UCSD-AML1 (cell line): ENCODE measurements around the gene COX17.
A peak's percentile ranks its signal among the peaks of the same experiment; 100 is the strongest.
"Not testable (repeated sequence)": the region's sequence is repeated elsewhere in the genome, so short reads cannot be mapped to it uniquely, and the experiment has no call there.

Experiments used
- DNase-seq: peaks from one replicate; lab custom pipeline; 2025; ENCODE audit not compliant: unreplicated experiment; lab: John Stamatoyannopoulos, UW

The COX17 gene, protein sequence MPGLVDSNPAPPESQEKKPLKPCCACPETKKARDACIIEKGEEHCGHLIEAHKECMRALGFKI

DNA sequence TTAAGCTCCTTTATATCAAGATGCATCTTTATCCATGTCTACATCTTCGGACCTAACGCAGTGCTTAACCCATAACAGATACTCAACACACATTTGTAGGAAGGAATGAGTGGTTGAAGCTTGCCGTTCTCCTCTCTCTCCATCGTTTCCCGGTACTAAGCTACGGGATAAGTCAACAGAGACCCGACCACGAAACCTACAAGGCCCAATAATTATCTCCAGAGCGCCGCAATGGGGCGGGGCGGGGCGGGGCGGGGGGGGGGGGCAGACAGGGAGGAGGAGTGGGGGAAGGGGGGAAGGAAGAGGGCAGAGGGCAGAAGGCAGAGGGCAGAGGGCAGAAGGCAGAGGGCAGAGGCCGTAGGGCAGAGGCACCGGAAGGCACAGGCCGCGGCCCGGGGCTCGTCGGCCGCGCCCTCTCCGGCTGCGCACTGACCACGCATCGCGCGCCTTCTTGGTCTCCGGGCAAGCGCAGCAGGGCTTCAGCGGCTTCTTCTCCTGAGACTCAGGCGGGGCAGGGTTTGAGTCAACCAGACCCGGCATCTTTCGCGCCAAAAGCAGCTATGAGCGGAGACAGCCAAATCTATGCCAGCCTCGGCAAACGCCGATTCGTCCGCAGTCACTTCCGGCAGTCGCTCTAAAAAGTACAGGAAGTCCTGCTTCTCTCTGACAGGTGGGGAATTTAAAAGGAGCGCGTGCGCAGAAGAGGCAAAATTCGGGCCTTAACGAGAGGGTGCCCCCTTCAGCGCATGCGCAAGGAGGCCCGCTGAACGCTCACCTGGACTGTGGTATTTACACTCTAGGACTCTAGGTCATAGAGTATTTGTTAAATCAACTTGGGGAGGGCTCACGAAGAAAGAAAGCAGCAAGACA lies at the start of gene COX17:
Gene COX17, minus strand, starts transcription at position 636 of the 870 bp plus-strand sequence. Its CDS starts 96 bp downstream, at position 540.
- peak; percentile 89 for DNase-seq

DNA sequence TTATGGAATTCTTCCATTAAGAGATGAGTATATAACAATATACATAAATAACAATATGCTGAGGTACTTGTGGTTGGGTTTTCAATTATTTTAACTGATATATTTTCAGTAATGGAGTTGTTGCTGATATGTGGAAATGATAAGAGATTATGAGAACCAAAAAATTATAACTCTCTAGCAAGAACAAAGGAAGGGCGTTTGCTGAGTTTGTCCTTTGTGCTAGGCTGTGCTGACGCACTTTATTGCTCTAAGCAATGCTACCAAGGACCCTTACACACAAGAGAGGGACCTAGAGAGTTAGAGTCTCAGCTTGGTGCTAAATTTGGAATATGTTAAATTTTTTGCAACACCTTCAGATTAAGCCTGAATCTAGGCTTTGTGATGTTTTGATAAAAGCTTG lies 49.7 kb upstream of the COX17 start:
- no peak for DNase-seq

DNA sequence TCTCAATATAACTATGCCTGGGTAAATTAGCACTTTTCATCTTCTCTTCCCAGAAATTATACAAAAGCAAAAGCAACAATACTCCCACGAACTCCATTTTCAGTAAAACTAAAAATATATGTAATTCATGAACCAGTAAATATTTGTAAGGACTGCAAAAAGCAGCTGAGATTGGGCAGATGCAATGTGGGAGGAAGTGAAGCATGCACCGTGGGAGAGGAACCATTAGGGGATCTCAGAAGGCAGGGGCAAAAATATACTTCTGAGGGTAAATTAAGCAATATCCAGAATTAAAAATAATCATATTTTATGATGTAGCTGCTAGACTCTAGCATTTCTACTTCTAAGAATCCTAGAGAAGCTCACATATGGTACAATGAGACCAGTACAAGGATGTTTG lies 45.8 kb upstream of the COX17 start:
- no peak for DNase-seq

DNA sequence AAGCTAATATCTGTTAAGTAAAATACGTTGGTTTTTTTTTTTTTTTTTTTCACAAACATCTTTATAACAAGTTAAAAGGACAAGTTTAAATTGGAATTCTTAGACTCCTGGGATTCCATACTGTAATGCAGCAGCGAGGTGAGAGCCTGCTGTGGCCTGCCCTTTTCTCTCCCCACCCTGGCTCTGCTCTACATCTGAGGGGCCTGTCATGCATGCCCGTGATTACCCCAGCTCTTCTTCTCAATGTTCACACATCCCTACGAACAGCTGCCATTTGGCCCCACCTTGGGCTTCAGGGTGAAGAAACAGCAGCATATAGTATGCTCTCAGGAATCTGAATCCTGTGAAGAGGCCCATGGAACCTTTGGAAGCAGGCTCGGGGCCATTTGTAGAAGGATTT lies 40.3 kb upstream of the COX17 start:
- no peak for DNase-seq

DNA sequence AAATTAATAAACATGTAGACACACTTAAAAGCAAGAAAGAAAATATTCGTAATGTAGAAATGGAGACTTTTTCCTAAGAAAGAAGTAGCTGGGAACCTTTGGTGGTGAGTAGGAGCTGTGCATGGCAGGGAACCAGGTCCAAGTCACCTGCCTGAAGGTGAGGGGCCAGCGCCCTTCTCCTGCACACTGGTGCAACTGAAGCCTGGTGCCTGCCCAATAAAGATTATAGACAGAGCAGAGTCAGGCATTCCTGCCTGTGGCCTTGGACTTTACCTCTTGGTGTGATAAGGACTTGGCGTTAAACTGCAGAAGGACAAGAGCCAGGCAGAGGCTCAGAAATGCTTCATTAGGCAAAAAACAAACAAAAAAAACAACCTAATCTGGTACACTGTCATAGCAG lies 39.8 kb upstream of the COX17 start:
- DNase-seq = no peak

DNA sequence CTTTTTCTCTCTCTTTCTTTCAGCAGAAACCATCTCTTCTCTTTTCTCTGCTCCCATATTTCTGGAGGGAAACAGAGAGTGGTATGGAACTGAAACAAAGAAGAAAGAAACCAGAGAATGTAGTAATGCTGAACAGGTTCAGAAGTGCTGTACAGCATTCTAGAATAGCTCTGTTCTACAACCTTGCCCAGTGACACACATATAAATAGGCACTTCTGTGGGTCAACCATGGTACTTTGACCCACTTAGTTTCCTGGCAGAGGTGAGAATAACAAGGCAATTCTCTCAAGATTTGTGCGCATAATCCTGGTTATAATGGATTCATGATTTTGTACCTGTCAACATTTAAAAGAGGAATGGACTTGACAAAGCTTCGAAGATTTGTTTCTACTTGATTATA lies 37.9 kb upstream of the COX17 start:
- DNase-seq = no peak

DNA sequence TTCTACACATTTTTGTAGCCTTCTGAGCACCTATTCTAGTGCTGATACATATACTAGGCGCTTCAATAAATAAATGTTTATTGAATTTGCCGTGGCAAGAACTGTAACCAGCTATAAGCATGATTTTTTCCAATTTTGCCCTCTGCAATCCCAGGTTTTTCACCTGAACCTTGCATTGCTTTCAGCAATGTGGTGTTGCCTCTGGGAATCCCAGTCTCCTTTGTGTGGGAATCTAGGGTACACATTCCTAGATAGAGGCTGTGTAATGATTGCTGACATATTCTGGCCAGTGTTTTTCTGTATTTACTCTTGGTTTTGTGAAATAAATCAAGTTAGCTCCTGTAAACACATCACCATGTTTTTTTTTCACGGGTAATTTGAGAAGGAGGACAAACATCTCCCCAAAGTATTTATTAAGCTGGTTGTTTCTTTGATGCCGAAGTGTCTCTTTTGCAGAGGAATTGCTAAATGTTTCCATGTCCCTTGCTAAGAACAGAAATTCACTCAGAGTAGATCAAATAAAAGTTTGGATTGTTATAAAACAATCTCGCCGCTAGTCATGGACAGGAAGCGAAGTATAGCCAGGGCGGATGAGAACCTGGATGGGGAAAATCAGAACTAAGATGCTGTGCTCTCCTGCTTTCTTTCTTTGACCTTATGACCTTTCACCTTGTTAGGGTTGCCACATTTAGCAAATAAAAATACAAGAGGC lies 26.8 kb upstream of the COX17 start:
- DNase-seq = no peak

DNA sequence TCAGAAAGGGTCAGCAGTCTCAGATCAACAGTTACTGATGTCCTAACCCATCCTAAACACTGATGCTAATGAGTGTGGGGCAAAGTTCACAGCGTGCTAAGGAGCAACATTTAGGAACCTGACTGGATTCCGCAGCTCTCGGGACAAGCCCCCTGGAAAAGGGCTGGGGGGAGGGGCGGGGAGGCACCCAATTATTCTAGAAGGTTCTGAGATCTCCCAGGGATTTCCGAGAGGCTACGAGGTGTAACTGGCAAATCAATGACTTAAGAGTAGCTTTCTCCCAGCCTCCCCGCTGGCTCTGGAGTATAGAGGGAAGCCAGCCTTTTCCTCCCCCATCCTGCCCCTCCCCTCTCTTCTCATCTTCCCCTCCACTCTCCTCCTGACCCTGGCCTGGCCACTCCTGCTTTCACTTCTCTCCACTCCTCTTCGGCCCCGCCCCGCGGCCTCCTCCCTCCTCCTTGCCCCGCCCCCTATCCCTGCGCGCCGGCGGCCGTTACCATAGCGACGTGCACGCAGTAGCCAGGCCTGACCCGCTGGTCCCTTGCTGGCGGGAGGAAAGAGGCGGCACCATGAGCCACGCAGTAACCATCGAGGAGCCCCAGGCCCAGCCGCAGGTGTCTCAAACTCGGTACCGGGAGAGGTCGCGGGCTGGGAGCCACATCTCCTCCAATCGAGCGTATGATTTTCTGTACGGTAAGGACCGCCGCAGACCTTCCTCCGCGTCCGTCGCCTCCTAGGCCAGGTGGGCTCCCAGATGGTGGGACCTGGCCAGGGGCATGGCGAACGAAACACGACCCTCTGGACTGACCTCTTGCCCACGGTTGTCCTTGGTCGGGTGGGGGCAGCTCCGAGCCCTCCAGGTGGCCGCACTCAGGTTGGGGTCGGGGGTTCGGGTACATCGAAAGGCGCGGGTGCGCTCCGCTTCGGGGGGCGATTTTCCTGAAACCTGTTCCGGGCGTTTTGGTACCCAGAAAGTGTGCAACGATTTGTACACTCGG lies 25.6 kb upstream of the COX17 start, which contains the start of gene CFAP91:
Gene CFAP91, plus strand, starts transcription at position 493 of the 998 bp plus-strand sequence. Its CDS starts 77 bp downstream, at position 570.
- no peak for DNase-seq

DNA sequence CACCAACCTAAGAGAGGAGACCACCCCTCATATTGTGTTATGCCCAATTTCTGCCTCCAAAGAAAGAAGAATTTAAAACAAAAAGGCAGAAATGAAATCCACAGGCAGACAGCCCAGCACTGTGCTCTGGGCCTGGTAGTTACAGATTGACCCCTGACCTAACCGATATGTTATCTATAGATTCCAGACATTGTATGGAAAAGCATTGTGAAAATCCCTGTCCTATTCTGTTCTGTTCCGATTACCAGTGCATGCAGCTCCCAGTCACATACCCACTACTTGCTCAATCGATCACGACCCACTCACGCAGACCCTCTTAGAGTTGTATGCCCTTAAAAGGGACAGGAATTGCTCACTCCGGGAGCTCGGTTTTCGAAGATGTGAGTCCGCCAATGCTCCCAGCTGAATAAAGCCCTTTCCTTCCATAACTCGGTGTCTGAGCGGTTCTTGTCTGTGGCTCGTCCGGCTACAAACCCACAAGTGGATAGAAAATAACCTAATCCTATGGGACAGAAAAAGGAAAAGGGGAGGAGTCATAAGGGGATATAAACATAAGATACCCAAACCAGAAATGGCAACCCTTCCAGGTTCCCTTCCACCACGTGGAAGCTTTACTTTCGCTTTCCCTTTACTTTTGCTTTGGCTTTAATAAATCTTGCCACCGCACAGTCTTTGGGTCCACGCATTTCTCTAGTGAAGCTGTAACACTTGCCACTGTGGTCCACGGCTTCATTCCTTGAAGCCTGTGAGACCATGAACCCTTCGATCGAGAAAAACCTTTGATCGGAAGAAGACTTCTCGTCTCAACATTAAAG lies 23.9 kb upstream of the COX17 start:
- DNase-seq = no peak

DNA sequence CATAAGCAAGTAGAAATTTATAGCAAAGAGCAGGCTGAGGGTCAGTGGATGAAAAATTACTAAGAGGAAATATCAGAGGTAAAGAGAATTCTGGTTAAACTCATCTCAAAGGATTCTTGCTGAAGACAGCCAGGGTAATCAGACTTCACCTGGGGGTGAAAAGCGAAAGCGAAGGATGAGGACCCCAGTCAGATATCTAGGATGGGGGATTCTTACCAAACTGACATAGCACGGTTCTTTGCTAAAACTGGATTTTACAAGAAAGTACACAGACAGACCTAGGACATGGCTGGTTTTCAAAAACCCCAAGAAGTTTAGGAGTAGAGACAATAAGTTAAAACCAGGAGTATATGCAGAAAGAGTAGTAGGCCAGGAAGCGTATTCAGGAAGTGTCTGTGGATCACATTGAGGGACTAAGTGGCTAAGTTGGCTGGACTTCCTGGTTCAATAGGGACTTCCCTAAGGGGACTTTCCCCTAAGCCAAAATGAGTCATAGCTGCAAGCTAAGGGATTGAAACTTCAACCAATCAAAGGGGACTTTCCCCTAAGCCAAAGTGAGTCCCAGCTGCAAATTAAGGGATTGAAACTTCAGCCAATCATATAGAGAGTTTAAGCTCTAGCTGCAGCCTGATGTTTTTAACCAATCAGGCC lies 23.2 kb upstream of the COX17 start:
- no peak for DNase-seq

DNA sequence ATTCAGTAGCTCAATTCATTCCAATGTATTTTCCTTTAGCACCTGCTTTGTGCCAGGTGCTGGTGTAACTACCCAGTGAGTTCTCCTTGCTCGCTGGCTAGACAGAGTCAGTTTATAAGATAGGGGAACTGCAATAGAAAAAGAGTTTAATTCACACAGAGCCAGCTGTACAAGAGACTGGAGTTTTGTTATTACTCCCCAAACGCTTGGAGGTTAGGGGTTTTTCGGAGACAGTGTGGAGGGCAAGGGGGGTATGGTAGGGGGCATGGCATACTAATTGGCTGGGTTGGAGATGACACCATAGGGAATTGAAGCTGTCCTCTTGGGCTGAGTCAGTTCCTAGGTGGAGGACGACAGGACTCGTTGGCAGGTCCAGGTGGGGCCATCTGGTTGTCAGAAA lies 20.2 kb upstream of the COX17 start:
- no peak for DNase-seq

DNA sequence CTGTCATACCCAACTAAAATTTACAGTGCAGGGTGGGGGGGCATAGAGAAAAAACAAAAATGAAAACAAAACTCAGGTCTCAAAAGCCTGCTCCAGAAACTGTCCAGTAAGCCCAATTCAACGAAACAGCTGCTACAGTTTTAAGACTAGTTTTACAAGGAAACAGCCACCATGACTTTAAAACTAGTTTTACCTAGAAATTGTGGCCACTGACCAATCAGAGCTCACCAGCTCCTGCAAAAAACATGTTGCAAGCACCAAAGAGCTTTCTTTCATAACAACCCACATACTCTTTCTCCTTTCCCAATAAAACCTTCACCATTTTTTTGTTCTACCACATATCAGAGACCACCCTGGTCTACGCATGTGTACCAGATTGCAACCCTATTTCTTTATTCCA lies 18.3 kb upstream of the COX17 start:
- no peak for DNase-seq

DNA sequence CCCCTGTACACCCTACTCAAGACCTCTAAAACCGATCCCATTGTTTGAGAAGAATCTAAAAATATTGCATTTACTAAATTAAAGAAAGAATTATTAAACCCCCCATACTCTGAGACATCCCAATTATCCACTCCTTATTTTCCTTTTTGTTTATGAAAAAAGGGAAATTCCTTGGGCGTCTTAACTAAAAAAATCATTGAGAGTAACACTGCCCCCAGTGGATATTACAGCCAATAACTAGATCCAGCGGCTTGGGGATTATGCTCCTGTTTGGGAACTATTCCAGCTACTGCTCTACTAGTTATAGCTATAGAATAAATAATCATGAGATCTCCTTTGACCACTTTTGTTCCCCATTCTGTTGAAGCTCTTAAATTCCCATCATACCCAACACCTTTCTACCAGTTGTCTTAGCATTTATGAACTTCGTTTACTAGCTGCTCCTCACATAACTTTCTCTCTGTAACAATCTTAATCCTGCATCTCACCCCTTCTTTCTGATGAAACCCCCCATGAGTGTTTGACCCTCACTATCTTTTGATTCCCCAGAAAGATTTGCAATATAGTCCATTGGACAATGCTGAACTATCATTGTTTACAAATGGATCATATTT lies 12.9 kb upstream of the COX17 start:
- no peak for DNase-seq

DNA sequence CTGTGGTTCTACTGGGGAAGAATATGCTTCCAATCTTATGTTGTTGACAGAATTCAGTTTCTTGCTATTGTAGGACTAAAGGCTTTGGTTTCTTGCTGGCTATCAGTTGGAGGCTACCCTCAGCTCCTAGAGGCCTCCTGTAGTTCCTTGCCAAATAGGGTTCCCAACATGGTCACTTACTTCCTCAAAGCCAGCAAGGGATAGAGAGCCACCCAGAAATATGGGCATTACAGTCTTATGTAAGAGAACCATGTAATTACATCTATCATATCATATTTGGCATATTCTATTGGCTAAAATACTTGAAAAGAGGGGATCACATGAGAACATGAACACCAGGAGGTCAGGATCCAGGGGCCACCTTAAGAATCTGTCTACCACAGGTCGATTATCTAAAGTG lies 6.2 kb upstream of the COX17 start:
- DNase-seq = no peak

DNA sequence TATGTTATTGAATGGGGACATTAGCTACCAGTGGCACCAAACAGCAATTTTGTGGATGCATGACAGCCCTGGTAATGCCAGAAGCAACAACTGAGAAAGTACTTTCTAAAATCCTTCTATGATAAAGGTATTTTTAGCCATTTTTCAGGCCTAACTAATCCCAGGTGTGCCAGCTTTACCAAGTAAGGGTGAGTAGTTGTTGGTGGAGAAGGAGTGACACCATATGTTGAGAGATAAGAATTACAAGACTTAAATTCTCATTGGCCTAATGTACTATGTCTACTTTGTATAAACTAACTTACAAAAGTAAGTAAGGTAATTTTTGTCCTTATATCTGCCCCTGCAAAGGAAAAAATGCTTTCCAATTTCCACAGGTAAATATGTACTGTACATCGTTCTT lies 4.1 kb upstream of the COX17 start:
- DNase-seq = no peak

DNA sequence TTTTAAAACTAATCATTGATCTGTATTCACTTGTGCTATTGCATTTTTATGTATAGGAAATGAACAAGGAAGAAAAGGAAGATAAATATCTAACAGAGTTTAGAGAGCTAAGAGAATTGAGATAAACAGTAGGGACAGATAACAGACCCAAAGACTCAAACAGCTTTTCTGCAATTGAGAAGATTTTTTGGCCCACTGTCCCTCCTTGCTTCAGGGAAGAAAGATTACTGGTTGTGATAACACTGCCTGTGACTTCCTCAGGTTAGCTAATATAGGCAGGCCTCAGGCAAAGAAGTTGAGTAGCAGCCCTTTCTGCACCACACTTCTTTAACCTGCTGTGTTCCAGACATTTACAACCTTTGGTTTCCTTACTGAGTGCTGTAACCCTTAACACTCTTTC lies 2.7 kb upstream of the COX17 start:
- no peak for DNase-seq

DNA sequence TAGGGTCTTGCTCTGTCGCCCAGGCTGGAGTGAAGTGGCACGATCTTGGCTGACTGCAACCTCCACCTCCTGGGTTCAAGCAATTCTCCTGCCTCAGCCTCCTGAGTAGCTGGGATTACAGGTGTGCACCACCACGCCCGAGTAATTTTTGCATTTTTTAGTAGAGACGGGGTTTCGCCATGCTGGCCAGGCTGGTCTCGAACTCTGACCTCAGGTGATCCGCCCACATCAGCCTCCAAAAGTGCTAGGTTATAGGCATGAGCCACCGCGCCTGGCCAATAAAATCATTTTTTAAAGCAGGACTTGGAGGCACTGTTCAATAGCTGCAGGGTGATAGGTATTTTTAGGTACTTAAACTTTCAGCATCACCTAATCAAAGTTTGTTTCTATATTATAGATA lies 1.0 kb upstream of the COX17 start:
- not testable (repeated sequence) for DNase-seq

DNA sequence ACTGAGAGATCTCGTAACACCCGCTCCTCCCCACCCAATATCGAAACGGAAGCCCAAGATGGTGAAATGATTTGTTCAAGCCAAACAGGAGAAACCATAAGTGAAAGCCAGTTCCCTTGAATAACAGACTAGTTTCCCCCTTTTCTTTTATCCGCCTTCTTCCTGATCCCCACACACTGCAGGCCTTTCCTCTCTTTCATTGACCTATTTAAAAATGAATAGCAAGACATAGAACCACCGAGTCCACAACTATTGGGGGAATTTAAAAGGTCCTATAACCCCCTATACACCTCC lies 382 bp upstream of the COX17 start:
- no peak for DNase-seq

DNA sequence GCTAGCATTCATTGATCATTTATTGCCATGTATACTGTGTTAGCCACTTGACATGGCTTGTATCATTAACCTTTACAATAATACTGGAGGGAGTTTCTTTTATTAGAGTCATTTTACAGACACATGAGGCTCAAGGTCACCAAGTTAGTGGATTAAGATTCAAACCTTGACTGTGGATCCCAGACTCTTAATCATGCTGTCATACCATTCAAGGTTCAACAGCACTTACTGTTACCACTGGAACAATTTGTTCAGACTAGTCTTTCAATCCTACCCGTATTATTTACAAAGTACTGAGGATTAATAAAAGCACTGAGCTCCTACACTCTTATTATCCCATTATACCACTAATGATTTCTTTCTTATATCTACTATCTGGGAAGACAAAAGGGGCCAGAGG lies 1.2 kb downstream of the COX17 start:
- DNase-seq = no peak
